PC-9 (cell line): ENCODE results near the gene GABRP. TPM values are rescaled to one million over a fixed set of nuclear protein-coding genes. Genes with fewer than 3 reads are reported as not detected.

Experiments used
- BruUV-seq: library from RNA; stranded (reverse); fragments of 400-500 nt; replicated peaks from 2 replicates; lab custom pipeline; 2021; lab: Mats Ljungman, UMichigan
- CTCF ChIA-PET: fragments of 300-600 bp; sonication (Branson Sonifier 250); formaldehyde crosslinking; loops from one replicate; lab custom pipeline; 2022; ENCODE audit warnings: antibody characterized with exemption; lab: Charles Lee
- POLR2A ChIA-PET: fragments of 300-600 bp; sonication (Branson Sonifier 250); formaldehyde crosslinking; loops from one replicate; lab custom pipeline; 2022; ENCODE audit warnings: antibody characterized with exemption; ENCODE audit not compliant: unreplicated experiment; lab: Charles Lee
- DNase-seq, 2 experiments: peaks; one replicate each; pipeline versions ENCODE4 v3.0.0 to v3.0.0-alpha.2; 2015 to 2022; ENCODE audit warnings: mixed read lengths in 1 of 2
- H2AFZ ChIP-seq: fragments of 200-600 bp; sonication (generic); 2 replicates; pipeline ENCODE4 v1.8.1; 2017; ENCODE audit warnings: antibody characterized with exemption
- H3F3A ChIP-seq: fragments of 200-600 bp; sonication (generic); 2 replicates; pipeline ENCODE4 v1.8.1; 2017; ENCODE audit warnings: antibody characterized with exemption, mild to moderate bottlenecking, low read depth; ENCODE audit not compliant: insufficient read depth
- H3K27ac ChIP-seq: fragments of 200-600 bp; sonication (generic); 2 replicates; pipeline ENCODE4 v1.6.1; 2016; ENCODE audit warnings: mixed run types
- H3K27me3 ChIP-seq: fragments of 200-600 bp; sonication (generic); 2 replicates; pipeline ENCODE4 v1.6.1; 2016; ENCODE audit warnings: low read depth, mixed run types; ENCODE audit not compliant: insufficient read depth
- H3K36me3 ChIP-seq: fragments of 200-600 bp; sonication (generic); 2 replicates; pipeline ENCODE4 v1.6.1; 2016; ENCODE audit warnings: low read depth, mixed run types
- H3K4me1 ChIP-seq: fragments of 200-600 bp; sonication (generic); replicated peaks from 2 replicates; pipeline ENCODE4 v1.6.1; 2016; ENCODE audit warnings: mixed run types; ENCODE audit not compliant: insufficient read depth
- H3K4me2 ChIP-seq: fragments of 200-600 bp; sonication (generic); 2 replicates; pipeline ENCODE4 v1.6.1; 2017; ENCODE audit warnings: mixed run types
- H3K4me3 ChIP-seq: fragments of 200-600 bp; sonication (generic); 2 replicates; pipeline ENCODE4 v1.6.1; 2016; ENCODE audit warnings: mixed run types
- H3K79me2 ChIP-seq: fragments of 200-600 bp; sonication (generic); 2 replicates; pipeline ENCODE4 v1.6.1; 2017; ENCODE audit warnings: low read depth, mixed run types
- H3K9me2 ChIP-seq: fragments of 200-600 bp; sonication (generic); 2 replicates; pipeline ENCODE4 v1.8.1; 2017; ENCODE audit warnings: mild to moderate bottlenecking; ENCODE audit not compliant: insufficient read depth
- H3K9me3 ChIP-seq: fragments of 200-600 bp; sonication (generic); 2 replicates; pipeline ENCODE4 v1.8.1; 2016; ENCODE audit warnings: low read depth; ENCODE audit not compliant: insufficient read depth
- H4K20me1 ChIP-seq: fragments of 200-600 bp; sonication (generic); 2 replicates; pipeline ENCODE4 v1.8.1; 2017; ENCODE audit not compliant: insufficient read depth
- EZH2 ChIP-seq: fragments of 200-600 bp; sonication (generic); IDR thresholded peaks from 2 replicates; pipeline ENCODE4 v1.8.0; 2017; ENCODE audit warnings: antibody characterized with exemption, low read depth
- intact Hi-C: fragments of 100-400 bp; cut with micrococcal nuclease; formaldehyde crosslinking; loops from one replicate; pipeline ENCODE4 v1.10.0; 2022; ENCODE audit not compliant: unreplicated experiment
- total RNA-seq: library from RNA; stranded (reverse); gene quantifications from 2 replicates; pipeline ENCODE4 v1.2.3, GENCODE V29; 2021
- TF ChIP-seq, protein P1 (sequence below): fragments of 200-600 bp; sonication (generic); conservative IDR thresholded peaks from 2 replicates; pipeline ENCODE4 v1.6.1; 2017; ENCODE audit warnings: mixed run types, antibody characterized with exemption, mild to moderate bottlenecking, moderate library complexity

The GABRP gene
- total RNA-seq, 1 experiment from 2014 or later, result 2.1 TPM

DNA sequence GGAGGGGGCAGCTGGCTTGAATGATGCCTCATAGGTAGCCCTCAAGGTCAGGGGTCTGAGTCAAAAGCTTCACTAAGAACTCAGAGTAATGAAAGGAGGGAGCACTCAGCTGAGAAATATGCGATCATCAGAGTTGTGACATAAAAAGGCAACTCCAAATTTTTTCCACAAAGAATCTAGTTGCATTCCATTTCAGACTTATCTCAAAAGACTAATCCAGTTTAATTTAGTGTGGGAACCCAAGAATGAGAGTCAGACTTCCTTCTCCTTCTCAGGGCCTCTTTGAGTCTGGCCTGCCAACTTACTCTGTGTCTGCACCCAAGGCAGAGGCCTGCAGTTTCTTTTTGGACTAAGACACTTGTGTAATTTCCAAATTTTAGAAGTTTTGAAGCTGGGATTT, 34.7 kb downstream of the GABRP start:
- no TSS peak for BruUV-seq
- no peaks in the 10 kb centered on the region for H3K36me3 ChIP-seq
- 0 out of 2 replicates have a peak, but pooled peaks cover 7% of the 10 kb centered on the region for H3K4me1 ChIP-seq
- H3K27me3 ChIP-seq, result no peaks in the 10 kb centered on the region
- no peaks in the 10 kb centered on the region for H3K9me2 ChIP-seq
- intact Hi-C loops, result no loop called here
- H3K27ac ChIP-seq, result no peak overlapping the region
- POLR2A ChIA-PET, result no interaction called here
- H3K79me2 ChIP-seq, result no peaks in the 10 kb centered on the region
- TF ChIP-seq, protein P1, sequence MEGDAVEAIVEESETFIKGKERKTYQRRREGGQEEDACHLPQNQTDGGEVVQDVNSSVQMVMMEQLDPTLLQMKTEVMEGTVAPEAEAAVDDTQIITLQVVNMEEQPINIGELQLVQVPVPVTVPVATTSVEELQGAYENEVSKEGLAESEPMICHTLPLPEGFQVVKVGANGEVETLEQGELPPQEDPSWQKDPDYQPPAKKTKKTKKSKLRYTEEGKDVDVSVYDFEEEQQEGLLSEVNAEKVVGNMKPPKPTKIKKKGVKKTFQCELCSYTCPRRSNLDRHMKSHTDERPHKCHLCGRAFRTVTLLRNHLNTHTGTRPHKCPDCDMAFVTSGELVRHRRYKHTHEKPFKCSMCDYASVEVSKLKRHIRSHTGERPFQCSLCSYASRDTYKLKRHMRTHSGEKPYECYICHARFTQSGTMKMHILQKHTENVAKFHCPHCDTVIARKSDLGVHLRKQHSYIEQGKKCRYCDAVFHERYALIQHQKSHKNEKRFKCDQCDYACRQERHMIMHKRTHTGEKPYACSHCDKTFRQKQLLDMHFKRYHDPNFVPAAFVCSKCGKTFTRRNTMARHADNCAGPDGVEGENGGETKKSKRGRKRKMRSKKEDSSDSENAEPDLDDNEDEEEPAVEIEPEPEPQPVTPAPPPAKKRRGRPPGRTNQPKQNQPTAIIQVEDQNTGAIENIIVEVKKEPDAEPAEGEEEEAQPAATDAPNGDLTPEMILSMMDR, result no peak
- no peak overlapping the region for H3K4me2 ChIP-seq
- H4K20me1 ChIP-seq, result no peaks in the 10 kb centered on the region
- H3F3A ChIP-seq, result no peaks in the 10 kb centered on the region
- H3K9me3 ChIP-seq, result no peaks in the 10 kb centered on the region
- no peak overlapping the region for H2AFZ ChIP-seq
- H3K4me3 ChIP-seq, result no peak overlapping the region
- CTCF ChIA-PET, result no interaction called here
- DNase-seq, result peak in 1 of 2 experiments; percentile 46

DNA sequence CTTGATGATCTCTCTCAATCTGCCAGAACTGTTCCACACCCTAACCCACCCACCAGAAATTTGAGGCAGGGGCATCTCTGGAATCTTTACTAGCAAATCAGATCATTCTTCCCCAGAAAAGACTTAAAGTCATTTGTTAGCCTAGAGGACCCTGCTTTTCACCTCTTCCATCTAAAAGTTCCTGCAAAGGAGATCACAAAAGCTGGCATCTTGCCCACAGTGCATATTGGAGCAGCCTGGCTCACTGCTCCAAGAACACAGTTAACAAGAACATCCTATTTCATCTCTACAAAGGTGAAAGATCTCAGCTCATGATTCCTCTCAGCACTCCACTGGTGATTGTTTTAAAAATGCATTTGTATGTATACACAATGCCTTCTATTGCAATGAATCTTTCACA, 36.3 kb downstream of the GABRP start:
- no TSS peak for BruUV-seq
- H3K4me1 ChIP-seq, result 0 out of 2 replicates have a peak, but pooled peaks cover 7% of the 10 kb centered on the region
- H3K36me3 ChIP-seq, result no peaks in the 10 kb centered on the region
- no peak for TF ChIP-seq EZH2
- TF ChIP-seq, protein P1, result no peak
- no peaks in the 10 kb centered on the region for H3K79me2 ChIP-seq
- H3K4me2 ChIP-seq, result no peak overlapping the region
- no peak for DNase-seq
- H4K20me1 ChIP-seq, result no peaks in the 10 kb centered on the region
- intact Hi-C loops, result no loop called here
- H3K9me3 ChIP-seq, result no peaks in the 10 kb centered on the region
- no peaks in the 10 kb centered on the region for H3K27me3 ChIP-seq
- POLR2A ChIA-PET, result no interaction called here
- H2AFZ ChIP-seq, result no peak overlapping the region
- no peak overlapping the region for H3K4me3 ChIP-seq
- H3K27ac ChIP-seq, result no peak overlapping the region
- no peaks in the 10 kb centered on the region for H3F3A ChIP-seq
- CTCF ChIA-PET, result interaction anchor here (0.6 kb wide), 1 partner anchor 13 kb away, joined by 3 read pairs; no protein-coding TSS in a partner anchor
- H3K9me2 ChIP-seq, result no peaks in the 10 kb centered on the region

GRCh38 chr5:170821257-170821800, 37.8 kb downstream of the GABRP start:
- Histone ChIP-seq H3F3A (no peaks in the 10 kb centered on the region), H3K27ac (no peak overlapping the region), H3K4me1 (0 out of 2 replicates have a peak, but pooled peaks cover 7% of the 10 kb centered on the region), H3K27me3 (no peaks in the 10 kb centered on the region), H3K9me2 (no peaks in the 10 kb centered on the region), H4K20me1 (no peaks in the 10 kb centered on the region), H2AFZ (no peak overlapping the region), H3K4me2 (no peak overlapping the region), H3K4me3 (no peak overlapping the region), H3K79me2 (no peaks in the 10 kb centered on the region), H3K36me3 (no peaks in the 10 kb centered on the region), H3K9me3 (no peaks in the 10 kb centered on the region)
- intact Hi-C loops, result no loop called here
- DNase-seq, result peak in 1 of 2 experiments; percentile 56
- TF ChIP-seq EZH2, result no peak
- TF ChIP-seq, protein P1, result no peak
- POLR2A ChIA-PET, result no interaction called here
- CTCF ChIA-PET, result no interaction called here
- BruUV-seq, result no TSS peak
